ENCODE measurements around the gene TMEM178A. TPM values are rescaled to one million over a fixed set of nuclear protein-coding genes. Genes with fewer than 3 reads are reported as not detected.

TMEM178A gene
- total and polyA plus RNA-seq, 2 of the 8 experiments (the other 6 are each of a cell fraction or from before 2014, with no cell fraction given), result 11.2 to 14.9 TPM

DNA sequence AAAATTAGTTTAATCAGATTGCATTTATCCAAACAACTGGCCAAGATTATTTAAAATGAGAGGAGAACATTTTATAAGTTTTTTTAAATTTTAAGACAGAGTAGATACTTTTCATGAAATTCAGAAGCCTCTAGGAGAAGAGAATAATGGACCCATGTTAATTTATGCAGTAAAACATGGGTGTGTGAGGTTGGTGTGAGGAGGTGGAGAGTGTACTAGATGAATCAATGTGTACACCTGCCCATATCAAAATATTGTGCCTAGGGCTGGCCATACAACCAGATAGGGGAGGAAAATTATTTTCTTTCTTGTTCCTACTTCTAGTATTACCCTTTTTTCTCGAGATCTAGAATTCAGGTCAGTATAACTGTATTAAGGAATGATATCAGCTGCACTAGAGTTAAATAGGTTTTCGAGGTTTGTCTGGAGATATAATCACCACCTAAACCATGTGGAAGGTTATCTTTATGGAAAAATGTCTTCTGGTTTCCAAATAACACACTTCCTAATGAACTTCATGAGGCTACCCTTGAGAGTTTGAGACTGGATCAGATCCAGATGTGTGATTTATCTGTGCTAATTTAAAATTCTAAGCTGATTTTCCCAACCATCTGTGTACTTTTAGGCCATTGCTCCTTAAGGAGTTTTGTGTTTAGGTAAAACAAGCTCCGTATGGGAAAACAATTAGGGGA is 37.6 kb downstream of the TMEM178A start:
- no peaks in the 10 kb centered on the region for H3K4me1 ChIP-seq (replicated peaks in 1 of 4; ENCODE audit: control insufficient read depth in 3 of 4, insufficient read depth in 4 of 4, low read length in 3 of 4)
- H2AK5ac ChIP-seq (ENCODE audit: low read depth, low read length), result no peak overlapping the region
- H2BK5ac ChIP-seq (ENCODE audit: low read depth, low read length), result no peak overlapping the region
- H3K36me3 ChIP-seq (ENCODE audit: control insufficient read depth in 2 of 4, insufficient read depth in 4 of 4, low read length in 3 of 4), result peaks cover 0 to 2% (median 0%) of the 10 kb centered on the region in 4 experiments; a peak in 1 of 8 replicates
- no peak overlapping the region for H4K91ac ChIP-seq (replicated peaks; ENCODE audit: insufficient read length, low read length)
- ChIA-PET POLR2A (ENCODE audit: partially characterized antibody) (interaction anchor here (0.6 kb wide), 1 partner anchor 15 kb away, joined by 3 read pairs; no protein-coding TSS in a partner anchor), CTCF (ENCODE audit: partially characterized antibody) (interaction anchor here (0.6 to 3.7 kb wide), 3 partner anchors 27 to 338 kb away, joined by 3 to 17 read pairs (median 8); no protein-coding TSS in a partner anchor)
- H3K79me2 ChIP-seq (ENCODE audit: control insufficient read depth in 1 of 2, insufficient read depth in 2 of 2, low read length in 2 of 2), result no peaks in the 10 kb centered on the region
- no peak overlapping the region for H3K4me3 ChIP-seq (ENCODE audit: extremely low read depth in 1 of 4, insufficient read depth in 2 of 4, low read depth in 3 of 4, low read length in 4 of 4)
- no peak overlapping the region for H3K56ac ChIP-seq (replicated peaks; ENCODE audit: insufficient read length, low read depth, low read length)
- no peak overlapping the region for H3K27ac ChIP-seq (ENCODE audit: low read depth, low read length)
- H3K14ac ChIP-seq (ENCODE audit: insufficient read length), result no peak overlapping the region
- H2BK120ac ChIP-seq (replicated peaks; ENCODE audit: low read depth, low read length), result no peak overlapping the region
- H3K79me1 ChIP-seq (ENCODE audit: low read depth, low read length), result no peaks in the 10 kb centered on the region
- no peak overlapping the region for H3K23ac ChIP-seq (ENCODE audit: insufficient read length)
- DNase-seq (ENCODE audit: low read depth in 1 of 2, low spot score in 2 of 2) (no peak), FAIRE-seq (no peak)
- no peaks in the 10 kb centered on the region for H3K23me2 ChIP-seq (ENCODE audit: low read depth, low read length)
- no peak overlapping the region for H3K9ac ChIP-seq (replicated peaks in 1 of 4; ENCODE audit: extremely low read depth in 1 of 4, low read depth in 3 of 4, low read length in 3 of 4)
- 88% methylated on average over 3 of the region's 3 CpGs; no CpG with 5 or more reads in 1 of the 2 experiments for WGBS, 2 experiments (ENCODE audit: extremely low coverage in 1 of 2, insufficient coverage in 1 of 2, insufficient read length in 1 of 2, insufficient replicate concordance in 2 of 2, low coverage in 1 of 2, low lambda C conversion rate in 2 of 2, missing lambda C conversion rate in 1 of 2)
- no peaks in the 10 kb centered on the region for H4K20me1 ChIP-seq (replicated peaks in 1 of 2; ENCODE audit: control insufficient read depth in 1 of 2, insufficient read depth in 2 of 2, low read length in 2 of 2)
- H3K4ac ChIP-seq (replicated peaks; ENCODE audit: insufficient read length, low read depth, low read length), result no peak overlapping the region
- no peak overlapping the region for H2BK20ac ChIP-seq (ENCODE audit: low read length)
- no peak overlapping the region for H3K4me2 ChIP-seq (ENCODE audit: insufficient read depth in 1 of 2, low read depth in 2 of 2, low read length in 2 of 2)
- H2BK12ac ChIP-seq (ENCODE audit: low read depth, low read length), result no peak overlapping the region
- no peak overlapping the region for H4K8ac ChIP-seq (ENCODE audit: extremely low read depth, insufficient read depth, low read length)
- H3K27me3 ChIP-seq (replicated peaks in 1 of 4; ENCODE audit: control insufficient read depth in 3 of 4, extremely low read depth in 1 of 4, insufficient read depth in 3 of 4, low read length in 3 of 4), result no peaks in the 10 kb centered on the region
- no peak overlapping the region for H4K5ac ChIP-seq (ENCODE audit: insufficient read length, low read depth, low read length)
- no peak overlapping the region for H2BK15ac ChIP-seq (ENCODE audit: low read length)
- H3K18ac ChIP-seq (ENCODE audit: extremely low read depth, low read length), result no peak overlapping the region
- H2AFZ ChIP-seq (ENCODE audit: low read length), result no peak overlapping the region
- peaks cover 6 to 9% of the 10 kb centered on the region in 2 experiments; a peak in 3 of 4 replicates for H3K9me3 ChIP-seq (ENCODE audit: insufficient read depth in 2 of 2, low read depth in 1 of 2, low read length in 1 of 2)
- no peak for TF ChIP-seq POLR2AphosphoS5 (IDR thresholded peaks at IDR 0.05; ENCODE audit: low read depth, low read length)
- no peak for TF ChIP-seq PHF8 (conservative IDR thresholded peaks at IDR 0.05; ENCODE audit: low read depth, low read length)
- no peak for TF ChIP-seq CHD1 (IDR thresholded peaks at IDR 0.05; ENCODE audit: low read depth, low read length)
- no peak for TF ChIP-seq EP300 (IDR thresholded peaks at IDR 0.05; ENCODE audit: borderline replicate concordance in 1 of 2, low read depth in 2 of 2, low read length in 2 of 2)
- no peak for TF ChIP-seq GTF2F1 (IDR thresholded peaks at IDR 0.05; ENCODE audit: borderline replicate concordance, low read depth, low read length)
- no peak for TF ChIP-seq CREB1 (IDR thresholded peaks at IDR 0.05)
- TF ChIP-seq JUN (IDR thresholded peaks at IDR 0.05; ENCODE audit: low read depth, low read length), result no peak
- TF ChIP-seq, protein P1, sequence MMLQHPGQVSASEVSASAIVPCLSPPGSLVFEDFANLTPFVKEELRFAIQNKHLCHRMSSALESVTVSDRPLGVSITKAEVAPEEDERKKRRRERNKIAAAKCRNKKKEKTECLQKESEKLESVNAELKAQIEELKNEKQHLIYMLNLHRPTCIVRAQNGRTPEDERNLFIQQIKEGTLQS (IDR thresholded peaks at IDR 0.05; ENCODE audit: insufficient read depth, low read depth, low read length), result no peak
- no peak for TF ChIP-seq SP4 (IDR thresholded peaks at IDR 0.05; ENCODE audit: low read length)
- no peak for TF ChIP-seq POU5F1 (IDR thresholded peaks at IDR 0.05; ENCODE audit: low read depth, low read length)
- TF ChIP-seq GABPA (IDR thresholded peaks at IDR 0.05; ENCODE audit: borderline replicate concordance, insufficient read depth, low read length), result no peak
- no peak for TF ChIP-seq CTBP2 (IDR thresholded peaks at IDR 0.05; ENCODE audit: borderline replicate concordance, insufficient read depth, insufficient read length, low read length)
- no peak for TF ChIP-seq KDM5A (IDR thresholded peaks at IDR 0.05; ENCODE audit: low read length)

Data from H1 (cell line).